ENCODE results near the gene ANKRD13B. TPM values are rescaled to one million over a fixed set of nuclear protein-coding genes. Genes with fewer than 3 reads are reported as not detected.

Gene ANKRD13B
- total RNA-seq, 2 donors from 2014 or later, result 2.2 to 2.6 TPM

DNA sequence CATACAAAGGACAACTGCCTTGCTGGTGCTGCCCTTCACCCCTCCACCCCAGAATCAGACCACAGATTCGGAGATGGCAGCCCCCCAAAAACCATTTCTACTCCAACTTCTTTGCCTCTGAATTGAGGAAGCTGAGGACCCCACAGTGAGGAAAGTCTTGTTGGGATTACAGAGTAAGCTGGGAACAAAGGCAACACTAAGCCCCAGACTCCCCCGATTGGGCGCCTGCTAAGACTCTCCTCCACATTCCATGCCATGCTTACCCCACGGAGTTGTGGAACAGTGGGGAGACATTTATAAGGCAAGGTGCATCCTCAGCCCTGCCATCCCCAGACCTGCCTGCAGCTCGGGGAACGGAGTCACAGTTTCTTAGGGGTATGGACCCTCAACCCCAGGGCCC lies 5.3 kb upstream of the ANKRD13B start:
- H3K27ac ChIP-seq (ENCODE audit: low read depth, low read length), result no peak overlapping the region
- 88 to 96% methylated on average over 4 to 6 of the region's 6 CpGs for WGBS, 2 experiments (ENCODE audit: insufficient coverage in 1 of 2, insufficient read length in 1 of 2)
- Mint-ChIP-seq H3K27ac (no peak overlapping the region), H3K9me3 (no peaks in the 10 kb centered on the region), H3K36me3 (ENCODE audit: low read depth) (peaks cover 12% of the 10 kb centered on the region), H3K4me3 (peak overlapping the region; percentile 74), H3K4me1 (peaks cover 27% of the 10 kb centered on the region), H3K27me3 (ENCODE audit: insufficient read depth) (peaks cover 30% of the 10 kb centered on the region)
- H3K27me3 ChIP-seq (ENCODE audit: control insufficient read depth, insufficient read depth, low read length, poor library complexity, severe bottlenecking), result peaks cover 17% of the 10 kb centered on the region
- peaks cover 11% of the 10 kb centered on the region for H3K36me3 ChIP-seq (ENCODE audit: control insufficient read depth, insufficient read depth, low read length)
- H3K9ac ChIP-seq (ENCODE audit: extremely low read depth, low read length, poor library complexity, severe bottlenecking), result no peak overlapping the region
- peaks cover 13% of the 10 kb centered on the region for H3K4me1 ChIP-seq (ENCODE audit: control insufficient read depth, insufficient read depth, low read length)
- H3K9me3 ChIP-seq (ENCODE audit: control insufficient read depth, low read length), result no peaks in the 10 kb centered on the region
- H3K4me3 ChIP-seq (ENCODE audit: low read length), result peak overlapping the region; percentile 82
- DNase-seq, result peak; percentile 42
- TF ChIP-seq, protein P1, sequence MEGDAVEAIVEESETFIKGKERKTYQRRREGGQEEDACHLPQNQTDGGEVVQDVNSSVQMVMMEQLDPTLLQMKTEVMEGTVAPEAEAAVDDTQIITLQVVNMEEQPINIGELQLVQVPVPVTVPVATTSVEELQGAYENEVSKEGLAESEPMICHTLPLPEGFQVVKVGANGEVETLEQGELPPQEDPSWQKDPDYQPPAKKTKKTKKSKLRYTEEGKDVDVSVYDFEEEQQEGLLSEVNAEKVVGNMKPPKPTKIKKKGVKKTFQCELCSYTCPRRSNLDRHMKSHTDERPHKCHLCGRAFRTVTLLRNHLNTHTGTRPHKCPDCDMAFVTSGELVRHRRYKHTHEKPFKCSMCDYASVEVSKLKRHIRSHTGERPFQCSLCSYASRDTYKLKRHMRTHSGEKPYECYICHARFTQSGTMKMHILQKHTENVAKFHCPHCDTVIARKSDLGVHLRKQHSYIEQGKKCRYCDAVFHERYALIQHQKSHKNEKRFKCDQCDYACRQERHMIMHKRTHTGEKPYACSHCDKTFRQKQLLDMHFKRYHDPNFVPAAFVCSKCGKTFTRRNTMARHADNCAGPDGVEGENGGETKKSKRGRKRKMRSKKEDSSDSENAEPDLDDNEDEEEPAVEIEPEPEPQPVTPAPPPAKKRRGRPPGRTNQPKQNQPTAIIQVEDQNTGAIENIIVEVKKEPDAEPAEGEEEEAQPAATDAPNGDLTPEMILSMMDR (conservative IDR thresholded peaks at IDR 0.05), result no peak

DNA sequence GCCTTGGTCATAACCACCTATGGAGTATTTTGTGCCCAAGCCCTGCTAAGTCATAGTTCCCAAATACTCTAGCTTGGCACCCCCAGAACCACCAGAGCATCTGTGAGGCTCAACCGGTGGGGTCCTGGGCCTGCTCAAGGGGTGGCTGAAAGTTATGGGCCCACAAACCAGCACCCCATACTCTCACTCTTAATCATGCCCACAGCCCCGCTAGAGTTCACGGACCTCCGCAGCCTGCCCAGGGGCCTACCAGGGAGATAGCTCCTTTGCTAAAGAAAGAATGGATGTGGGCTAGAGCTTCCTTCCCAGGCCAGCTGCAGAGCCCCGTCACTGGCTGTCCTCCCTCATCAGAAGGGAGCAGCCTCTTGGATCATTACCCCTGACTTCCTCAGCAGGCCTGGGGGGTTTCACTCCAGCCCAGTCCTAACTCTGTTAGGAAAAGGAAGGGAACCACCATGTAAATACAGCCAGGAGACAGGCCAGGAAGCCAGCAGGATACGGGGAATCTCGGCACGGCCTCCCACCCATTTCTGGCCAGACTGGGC lies 4.8 kb upstream of the ANKRD13B start:
- WGBS, 2 experiments (ENCODE audit: insufficient coverage in 1 of 2, insufficient read length in 1 of 2), result 61 to 80% methylated on average over 1 to 8 of the region's 8 CpGs
- Mint-ChIP-seq H3K4me3 (peak overlapping the region; percentile 74), H3K27me3 (ENCODE audit: insufficient read depth) (peaks cover 33% of the 10 kb centered on the region), H3K36me3 (ENCODE audit: low read depth) (peaks cover 8% of the 10 kb centered on the region), H3K27ac (no peak overlapping the region), H3K9me3 (no peaks in the 10 kb centered on the region), H3K4me1 (peaks cover 27% of the 10 kb centered on the region)
- H3K27me3 ChIP-seq (ENCODE audit: control insufficient read depth, insufficient read depth, low read length, poor library complexity, severe bottlenecking), result peaks cover 20% of the 10 kb centered on the region
- H3K27ac ChIP-seq (ENCODE audit: low read depth, low read length), result no peak overlapping the region
- DNase-seq, result no peak
- peaks cover 13% of the 10 kb centered on the region for H3K4me1 ChIP-seq (ENCODE audit: control insufficient read depth, insufficient read depth, low read length)
- peaks cover 6% of the 10 kb centered on the region for H3K36me3 ChIP-seq (ENCODE audit: control insufficient read depth, insufficient read depth, low read length)
- H3K9me3 ChIP-seq (ENCODE audit: control insufficient read depth, low read length), result no peaks in the 10 kb centered on the region
- peak overlapping the region; percentile 82 for H3K4me3 ChIP-seq (ENCODE audit: low read length)
- peak overlapping the region; percentile 35 for H3K9ac ChIP-seq (ENCODE audit: extremely low read depth, low read length, poor library complexity, severe bottlenecking)
- TF ChIP-seq, protein P1 (conservative IDR thresholded peaks at IDR 0.05), result no peak

DNA sequence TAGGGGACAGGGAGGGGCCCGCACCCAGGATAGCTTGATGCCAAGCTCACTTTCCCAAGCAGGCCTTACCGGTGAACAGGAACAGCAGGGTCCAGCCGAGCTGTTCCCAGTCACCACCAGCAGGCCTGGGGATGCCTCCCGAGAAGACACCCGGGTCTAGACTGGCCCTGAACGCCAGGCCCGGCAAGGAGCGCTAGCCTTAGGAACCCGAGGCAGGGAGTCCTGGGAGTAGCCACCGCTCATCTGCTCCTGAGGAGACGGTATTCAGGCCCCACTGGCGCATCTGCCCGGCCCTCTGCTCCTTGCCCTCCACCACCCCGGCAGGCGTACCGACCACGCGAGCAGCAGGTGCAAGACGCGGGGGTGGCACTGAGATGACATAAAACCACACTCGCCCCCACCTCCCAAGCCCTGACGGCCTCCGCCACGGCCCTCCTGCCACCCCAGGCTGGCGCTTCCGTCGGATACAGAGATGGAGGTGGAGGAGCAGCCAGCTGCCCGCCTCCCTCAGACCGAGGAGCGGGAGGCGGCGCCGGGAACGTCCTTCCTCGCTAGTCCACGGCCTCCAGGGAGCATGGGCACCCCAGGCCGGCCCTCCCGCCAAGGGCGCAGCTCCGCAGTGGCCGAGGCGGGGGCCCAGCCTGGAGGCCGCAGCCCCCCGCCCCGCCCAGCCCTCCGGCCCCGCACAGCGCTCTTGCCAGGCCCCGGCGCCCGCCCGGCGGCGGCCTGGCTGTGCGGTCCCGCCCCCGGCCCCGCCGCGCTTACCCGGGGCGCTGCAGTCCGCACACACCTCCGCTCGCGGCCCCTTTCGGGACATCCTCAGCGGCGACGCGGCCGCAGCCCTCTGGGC lies 4.1 kb upstream of the ANKRD13B start:
- no peaks in the 10 kb centered on the region for H3K9me3 Mint-ChIP-seq
- H3K4me1 ChIP-seq (ENCODE audit: control insufficient read depth, insufficient read depth, low read length), result peaks cover 13% of the 10 kb centered on the region
- H3K4me1 Mint-ChIP-seq, result peaks cover 27% of the 10 kb centered on the region
- no peak overlapping the region for H3K27ac Mint-ChIP-seq
- H3K4me3 ChIP-seq (ENCODE audit: low read length), result peak overlapping the region; percentile 82
- no peaks in the 10 kb centered on the region for H3K36me3 ChIP-seq (ENCODE audit: control insufficient read depth, insufficient read depth, low read length)
- H3K27ac ChIP-seq (ENCODE audit: low read depth, low read length), result no peak overlapping the region
- 2% methylated on average over 27 to 72 of the region's 72 CpGs for WGBS, 2 experiments (ENCODE audit: insufficient coverage in 1 of 2, insufficient read length in 1 of 2)
- H3K9me3 ChIP-seq (ENCODE audit: control insufficient read depth, low read length), result no peaks in the 10 kb centered on the region
- H3K27me3 Mint-ChIP-seq (ENCODE audit: insufficient read depth), result peaks cover 35% of the 10 kb centered on the region
- H3K27me3 ChIP-seq (ENCODE audit: control insufficient read depth, insufficient read depth, low read length, poor library complexity, severe bottlenecking), result peaks cover 24% of the 10 kb centered on the region
- DNase-seq, result peak; percentile 86
- H3K4me3 Mint-ChIP-seq, result peak overlapping the region; percentile 74
- H3K36me3 Mint-ChIP-seq (ENCODE audit: low read depth), result peaks cover under 1% of the 10 kb centered on the region
- TF ChIP-seq, protein P1 (conservative IDR thresholded peaks at IDR 0.05), result no peak
- peak overlapping the region; percentile 35 for H3K9ac ChIP-seq (ENCODE audit: extremely low read depth, low read length, poor library complexity, severe bottlenecking)

Measured in endodermal cell (in vitro differentiated cells).